Immature natural killer cell (primary cell): ENCODE measurements around the gene MEGF6. TPM values are rescaled to one million over a fixed set of nuclear protein-coding genes. Genes with fewer than 3 reads are reported as not detected.

Experiments used
- DNase-seq, 3 donors: peaks; one replicate each; pipeline ENCODE4 v3.0.0; 2022; ENCODE audit warnings: mixed read lengths in 1 of 3
- H3K27ac Mint-ChIP-seq, 6 donors: one replicate each; pipeline ENCODE4 v1.8.0; 2020; ENCODE audit warnings: mixed read lengths in 6 of 6, mild to moderate bottlenecking in 5 of 6, inconsistent platforms in 4 of 6, moderate library complexity in 3 of 6
- H3K27me3 Mint-ChIP-seq, 3 donors: one replicate each; pipeline ENCODE4 v1.8.0; 2020 to 2021; ENCODE audit warnings: low read depth in 3 of 3, mild to moderate bottlenecking in 3 of 3, mixed read lengths in 3 of 3, moderate library complexity in 3 of 3, inconsistent platforms in 1 of 3
- H3K36me3 Mint-ChIP-seq, 3 donors: one replicate each; pipeline ENCODE4 v1.8.0; 2020; ENCODE audit warnings: mixed read lengths in 3 of 3, inconsistent platforms in 2 of 3, mild to moderate bottlenecking in 2 of 3
- H3K4me1 Mint-ChIP-seq, 2 donors: one replicate each; pipeline ENCODE4 v1.8.0; 2020; ENCODE audit warnings: inconsistent platforms in 2 of 2, mild to moderate bottlenecking in 2 of 2, mixed read lengths in 2 of 2, moderate library complexity in 1 of 2
- H3K4me3 Mint-ChIP-seq, 5 donors: one replicate each; pipeline ENCODE4 v1.8.0; 2020; ENCODE audit warnings: mild to moderate bottlenecking in 5 of 5, mixed read lengths in 5 of 5, inconsistent platforms in 3 of 5, moderate library complexity in 3 of 5
- H3K9me3 Mint-ChIP-seq, 6 donors: one replicate each; pipeline ENCODE4 v1.8.0; 2020; ENCODE audit warnings: mild to moderate bottlenecking in 6 of 6, mixed read lengths in 6 of 6, inconsistent platforms in 4 of 6, moderate library complexity in 3 of 6
- polyA plus RNA-seq, 3 donors: library from polyadenylated mRNA; unstranded; fragments of 300-500 nt; fragmentation: Illumina TruSeq; gene quantifications; one replicate each; pipeline ENCODE4 v1.2.3, GENCODE V29; 2021

MEGF6 gene
- polyA plus RNA-seq, 3 donors from 2014 or later: 0.08 TPM; not detected in 2

GRCh38 chr1:3557366-3557765, 53.9 kb downstream of the MEGF6 start:
- H3K4me1 Mint-ChIP-seq: no peaks in the 10 kb centered on the region
- no peak overlapping the region for H3K4me3 Mint-ChIP-seq
- no peak for DNase-seq
- H3K27me3 Mint-ChIP-seq: peaks cover 2 to 3% (median 2%) of the 10 kb centered on the region in 3 donors
- no peaks in the 10 kb centered on the region for H3K9me3 Mint-ChIP-seq
- no peak overlapping the region for H3K27ac Mint-ChIP-seq
- H3K36me3 Mint-ChIP-seq: no peaks in the 10 kb centered on the region

DNA sequence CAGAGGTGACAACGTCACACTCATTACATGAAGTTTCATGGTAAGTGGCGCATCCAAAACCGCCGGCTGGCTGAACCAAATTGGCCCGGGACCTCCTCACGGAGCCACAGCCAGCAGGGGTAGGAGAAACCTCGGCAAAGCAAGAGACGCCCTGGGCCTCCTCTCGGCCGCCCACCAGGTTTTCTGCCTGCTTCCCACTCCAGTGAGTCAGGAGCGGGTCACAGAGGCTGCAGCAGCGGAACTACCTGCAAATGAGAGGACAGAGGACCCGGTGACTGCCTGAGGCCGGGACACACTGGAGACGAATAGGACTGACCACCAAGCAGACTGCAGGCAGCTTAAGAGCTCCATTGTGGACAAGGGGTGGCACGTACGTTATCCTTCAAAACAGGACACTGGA, 55.0 kb downstream of the MEGF6 start:
- no peak for DNase-seq
- Mint-ChIP-seq H3K4me1 (no peaks in the 10 kb centered on the region), H3K36me3 (no peaks in the 10 kb centered on the region)

GRCh38 chr1:3555131-3555920, 56.0 kb downstream of the MEGF6 start:
- Mint-ChIP-seq H3K4me3 (no peak overlapping the region), H3K36me3 (no peaks in the 10 kb centered on the region), H3K9me3 (no peaks in the 10 kb centered on the region), H3K27ac (no peak overlapping the region), H3K27me3 (peaks cover 0 to 2% (median under 1%) of the 10 kb centered on the region in 3 donors), H3K4me1 (no peaks in the 10 kb centered on the region)
- DNase-seq: no peak

More for the DNA sequence above, 55.0 kb downstream of the MEGF6 start:
- Mint-ChIP-seq H3K9me3 (no peaks in the 10 kb centered on the region), H3K27ac (no peak overlapping the region), H3K4me3 (no peak overlapping the region), H3K27me3 (peaks cover 1 to 2% (median 2%) of the 10 kb centered on the region in 3 donors)

- peaks cover 0 to 2% (median 0%) of the 10 kb centered on the region in 3 donors for H3K27me3 Mint-ChIP-seq
- DNase-seq: no peak
- no peak overlapping the region for H3K27ac Mint-ChIP-seq
- no peaks in the 10 kb centered on the region for H3K9me3 Mint-ChIP-seq
- no peaks in the 10 kb centered on the region for H3K4me1 Mint-ChIP-seq
- H3K36me3 Mint-ChIP-seq: no peaks in the 10 kb centered on the region
- H3K4me3 Mint-ChIP-seq: no peak overlapping the region
Measured at GRCh38 chr1:3553940-3554223, 57.4 kb downstream of the MEGF6 start.

DNA sequence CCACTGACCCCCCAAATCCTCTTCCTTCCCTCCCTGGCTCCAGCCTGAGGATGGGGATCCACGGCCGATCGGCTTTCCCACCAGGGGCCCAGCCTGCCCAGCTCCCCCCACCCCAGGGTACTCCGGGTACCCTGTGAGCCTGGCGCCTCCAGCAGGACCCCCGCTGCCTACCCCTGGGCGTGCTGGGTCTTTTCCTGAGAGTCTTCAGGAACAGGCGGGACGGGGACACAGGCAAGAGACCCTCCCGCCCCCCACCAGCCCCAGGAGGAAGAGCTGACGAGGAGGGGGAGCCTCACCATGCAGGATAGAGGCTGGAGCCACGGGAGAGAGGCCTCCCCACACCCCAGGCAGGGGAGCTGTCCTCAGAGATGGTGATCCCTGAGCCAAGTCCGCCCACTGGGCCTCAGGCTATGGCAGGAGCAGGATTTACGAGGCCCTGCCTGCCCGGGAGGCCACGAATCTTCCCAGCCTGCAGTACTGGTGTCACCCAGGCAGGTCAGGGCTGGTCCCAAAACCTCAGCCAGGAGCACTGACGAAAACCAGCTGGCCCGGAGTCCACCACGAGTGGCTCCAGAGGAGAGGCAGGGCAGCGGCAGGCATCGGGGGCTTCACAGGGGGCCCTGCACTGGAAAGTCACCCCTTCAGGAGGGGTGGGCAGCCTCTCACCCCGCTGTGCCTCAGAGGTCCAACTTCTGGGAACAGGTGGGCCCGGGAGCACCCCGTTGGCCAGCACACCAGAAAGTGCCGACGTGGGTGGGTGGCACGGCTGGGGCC, 58.0 kb downstream of the MEGF6 start:
- Mint-ChIP-seq H3K27ac (no peak overlapping the region), H3K9me3 (no peaks in the 10 kb centered on the region), H3K36me3 (no peaks in the 10 kb centered on the region)

GRCh38 chr1:3552751-3553150, 58.6 kb downstream of the MEGF6 start:
- H3K4me3 Mint-ChIP-seq: no peak overlapping the region
- H3K4me1 Mint-ChIP-seq: no peaks in the 10 kb centered on the region
- no peak overlapping the region for H3K27ac Mint-ChIP-seq
- no peaks in the 10 kb centered on the region for H3K36me3 Mint-ChIP-seq
- DNase-seq: no peak
- no peaks in the 10 kb centered on the region for H3K9me3 Mint-ChIP-seq
- H3K27me3 Mint-ChIP-seq: no peaks in the 10 kb centered on the region

More for the DNA sequence above, 58.0 kb downstream of the MEGF6 start:
- Mint-ChIP-seq H3K4me1 (no peaks in the 10 kb centered on the region), H3K4me3 (no peak overlapping the region), H3K27me3 (peaks cover 0 to 2% (median 0%) of the 10 kb centered on the region in 3 donors)
- DNase-seq: no peak

GRCh38 chr1:3552176-3552575, 59.1 kb downstream of the MEGF6 start:
- H3K27ac Mint-ChIP-seq: no peak overlapping the region
- no peaks in the 10 kb centered on the region for H3K36me3 Mint-ChIP-seq
- no peaks in the 10 kb centered on the region for H3K9me3 Mint-ChIP-seq
- no peaks in the 10 kb centered on the region for H3K27me3 Mint-ChIP-seq
- no peak for DNase-seq
- no peaks in the 10 kb centered on the region for H3K4me1 Mint-ChIP-seq
- no peak overlapping the region for H3K4me3 Mint-ChIP-seq

DNA sequence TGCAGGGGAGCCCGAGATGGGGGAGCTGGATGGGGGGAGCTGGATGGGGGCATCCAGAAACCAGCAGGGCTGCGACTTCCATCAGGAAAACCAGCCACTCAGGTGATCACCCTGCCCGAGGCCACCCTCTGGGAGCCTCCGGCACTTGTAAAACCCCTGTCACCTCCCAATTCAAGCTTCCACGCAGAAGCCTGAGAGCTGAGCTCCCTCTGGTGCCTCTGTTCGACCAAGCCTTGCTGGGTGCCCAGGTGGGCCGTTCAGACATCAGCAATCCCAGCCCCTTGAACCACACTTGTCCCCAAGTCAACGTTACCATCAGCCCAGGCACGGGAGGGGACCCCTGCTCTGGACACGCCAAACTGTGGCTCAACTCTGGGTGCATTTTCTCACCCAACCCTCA, 59.6 kb downstream of the MEGF6 start:
- Mint-ChIP-seq H3K27ac (no peak overlapping the region), H3K4me3 (no peak overlapping the region), H3K4me1 (no peaks in the 10 kb centered on the region), H3K36me3 (no peaks in the 10 kb centered on the region), H3K9me3 (no peaks in the 10 kb centered on the region), H3K27me3 (no peaks in the 10 kb centered on the region)
- no peak for DNase-seq

DNA sequence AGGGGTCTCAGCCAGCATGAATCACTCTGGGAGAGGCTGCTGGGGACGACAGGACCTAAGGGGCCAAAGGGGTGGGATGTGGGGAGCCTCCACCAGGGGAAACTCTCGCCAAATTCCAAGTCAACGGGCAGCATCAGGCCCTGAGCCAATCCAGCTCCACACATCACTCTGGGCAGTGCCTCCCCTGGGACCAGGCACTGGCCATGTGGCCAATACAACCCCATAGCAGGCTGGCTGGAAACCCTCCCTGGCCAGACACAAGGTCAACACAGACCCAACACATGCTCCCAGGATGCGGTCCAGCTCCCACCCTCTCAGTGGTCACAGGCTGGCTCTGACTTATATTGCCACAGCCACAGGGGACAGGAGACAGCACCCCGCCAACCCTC, 60.0 kb downstream of the MEGF6 start:
- Mint-ChIP-seq H3K4me3 (no peak overlapping the region), H3K27ac (no peak overlapping the region), H3K36me3 (no peaks in the 10 kb centered on the region), H3K27me3 (no peaks in the 10 kb centered on the region), H3K4me1 (no peaks in the 10 kb centered on the region), H3K9me3 (no peaks in the 10 kb centered on the region)
- DNase-seq: no peak

DNA sequence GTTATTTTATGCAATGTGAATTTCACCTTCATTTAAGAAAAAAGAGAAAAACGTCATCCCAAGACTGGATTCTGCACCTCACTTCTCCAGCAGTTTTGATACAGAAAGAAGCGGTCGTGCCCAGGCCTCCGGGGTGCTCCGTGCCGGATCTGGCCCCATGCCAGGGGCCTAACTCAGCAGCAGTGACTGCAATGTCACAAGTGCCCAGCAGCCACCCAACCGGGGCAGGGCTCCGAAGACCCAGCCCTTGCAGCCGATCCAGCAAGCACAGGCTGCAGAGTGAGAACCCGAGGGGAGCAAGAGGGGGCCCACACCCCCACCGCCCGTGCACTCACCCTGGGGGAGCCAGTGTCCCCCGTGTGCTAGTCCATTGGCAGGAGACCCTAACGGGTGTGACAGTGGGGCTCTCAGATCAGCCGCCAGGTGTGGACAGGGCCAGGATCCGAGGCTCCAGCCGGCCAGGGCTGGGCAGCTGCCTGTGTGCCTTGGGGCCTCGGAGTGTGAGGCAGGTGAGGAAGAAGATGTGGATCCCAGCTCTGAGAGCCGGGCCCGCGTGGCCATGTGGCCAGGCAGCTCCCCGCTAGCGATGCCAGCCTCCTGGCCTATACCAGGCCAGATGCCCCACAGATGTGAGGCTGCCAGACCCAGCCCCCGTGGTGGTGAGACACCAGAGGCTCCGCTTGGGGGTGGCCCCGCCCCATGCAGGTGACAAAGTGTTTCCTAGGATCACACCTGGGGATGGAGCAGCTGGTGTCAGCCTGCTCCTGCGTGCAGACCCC, 60.6 kb downstream of the MEGF6 start:
- Mint-ChIP-seq H3K36me3 (no peaks in the 10 kb centered on the region), H3K4me3 (no peak overlapping the region), H3K4me1 (no peaks in the 10 kb centered on the region), H3K27me3 (no peaks in the 10 kb centered on the region), H3K27ac (no peak overlapping the region), H3K9me3 (no peaks in the 10 kb centered on the region)
- DNase-seq: no peak

DNA sequence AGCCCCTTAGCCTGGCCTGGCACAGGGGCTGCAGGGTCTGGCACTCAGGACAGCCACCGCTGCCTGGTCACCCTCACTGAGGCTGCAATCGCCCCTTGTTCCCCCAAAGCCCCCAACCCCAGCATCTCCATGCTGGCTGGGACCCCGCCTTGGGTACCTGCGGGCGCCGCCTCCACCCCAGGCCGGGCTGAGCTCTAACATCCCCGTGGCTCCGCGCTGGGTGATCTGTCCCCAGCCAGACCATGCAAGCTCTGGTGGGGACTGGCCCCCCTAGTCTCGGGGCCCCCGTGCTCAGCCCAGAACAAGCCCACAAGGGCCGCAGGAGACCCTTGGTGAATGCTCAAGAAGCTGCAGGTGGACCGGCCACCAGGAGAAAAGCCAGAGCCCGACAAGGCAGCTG, 62.4 kb downstream of the MEGF6 start:
- no peak overlapping the region for H3K27ac Mint-ChIP-seq
- H3K36me3 Mint-ChIP-seq: no peaks in the 10 kb centered on the region
- no peaks in the 10 kb centered on the region for H3K4me1 Mint-ChIP-seq
- H3K9me3 Mint-ChIP-seq: no peaks in the 10 kb centered on the region
- DNase-seq: no peak
- no peaks in the 10 kb centered on the region for H3K27me3 Mint-ChIP-seq
- H3K4me3 Mint-ChIP-seq: no peak overlapping the region

DNA sequence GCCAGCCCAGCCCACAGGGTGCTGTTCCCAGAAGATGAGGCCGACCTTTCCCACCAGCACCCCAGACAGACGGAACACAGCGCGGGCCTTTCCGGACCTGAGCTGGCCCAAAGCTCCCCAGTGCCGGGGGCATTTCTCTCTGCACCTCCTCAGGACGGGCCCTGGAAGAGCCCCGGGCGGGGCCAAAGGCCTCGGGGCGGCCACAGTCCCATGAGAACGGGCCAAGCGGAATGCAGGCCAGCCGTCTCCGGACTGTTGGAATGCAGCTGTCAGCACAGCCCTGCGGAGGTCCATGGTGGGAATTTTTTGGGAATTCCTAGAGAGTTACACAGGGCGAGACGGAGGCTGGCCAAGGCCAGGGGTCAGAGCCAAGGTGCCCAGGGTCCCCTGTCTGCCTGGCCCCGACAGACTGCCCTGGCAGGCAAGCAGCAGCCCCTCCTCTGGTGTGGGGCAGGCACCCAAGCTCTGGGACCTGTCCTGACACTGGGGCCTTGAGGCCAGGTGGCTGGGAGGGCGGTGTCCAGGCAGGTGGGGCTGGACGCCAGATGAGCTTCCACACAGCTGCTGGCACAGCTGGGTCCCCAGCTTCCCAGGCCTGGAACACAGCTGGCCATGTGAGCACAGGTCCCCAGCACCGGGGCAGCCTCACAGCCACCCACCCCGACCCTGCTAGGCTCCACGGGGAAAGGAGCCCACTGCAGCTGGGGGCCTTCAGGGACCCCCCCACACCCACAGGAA, 63.0 kb downstream of the MEGF6 start:
- no peaks in the 10 kb centered on the region for H3K4me1 Mint-ChIP-seq
- no peaks in the 10 kb centered on the region for H3K9me3 Mint-ChIP-seq
- no peak overlapping the region for H3K27ac Mint-ChIP-seq
- DNase-seq: no peak
- no peaks in the 10 kb centered on the region for H3K36me3 Mint-ChIP-seq
- no peaks in the 10 kb centered on the region for H3K27me3 Mint-ChIP-seq
- H3K4me3 Mint-ChIP-seq: no peak overlapping the region

GRCh38 chr1:3547055-3548005, 64.0 kb downstream of the MEGF6 start:
- Mint-ChIP-seq H3K27me3 (no peaks in the 10 kb centered on the region), H3K4me1 (no peaks in the 10 kb centered on the region), H3K36me3 (no peaks in the 10 kb centered on the region), H3K9me3 (no peaks in the 10 kb centered on the region), H3K27ac (no peak overlapping the region), H3K4me3 (no peak overlapping the region)
- DNase-seq: no peak
